Lower lobe of right lung (tissue), 2 donors: ENCODE measurements around the gene PDLIM1. TPM values are rescaled to one million over a fixed set of nuclear protein-coding genes. Genes with fewer than 3 reads are reported as not detected.

Experiments
- ATAC-seq, 2 donors: fragments of 200-7000 bp; cut with Tn5 transposase; one replicate each; pipeline ENCODE4 v1.9.1; 2020 to 2022; ENCODE audit warnings: mild to moderate bottlenecking in 2 of 2, moderate library complexity in 2 of 2
- DNase-seq: peaks from one replicate; pipeline ENCODE4 v3.0.0-alpha.2; 2020
- H3K27ac ChIP-seq: fragments of 200-600 bp; one replicate; pipeline ENCODE4 v1.8.0; 2022
- H3K27me3 ChIP-seq: fragments of 200-600 bp; one replicate; pipeline ENCODE4 v1.8.0; 2022; ENCODE audit warnings: low read depth
- H3K36me3 ChIP-seq: fragments of 200-600 bp; one replicate; pipeline ENCODE4 v1.8.0; 2022; ENCODE audit warnings: mild to moderate bottlenecking
- H3K4me1 ChIP-seq: fragments of 200-600 bp; one replicate; pipeline ENCODE4 v1.8.0; 2022
- H3K4me3 ChIP-seq: fragments of 200-600 bp; one replicate; pipeline ENCODE4 v1.8.0; 2022; ENCODE audit warnings: mild to moderate bottlenecking
- H3K9me3 ChIP-seq: fragments of 200-600 bp; one replicate; pipeline ENCODE4 v1.8.0; 2022
- intact Hi-C: fragments of 100-400 bp; cut with DNase I; formaldehyde crosslinking; loops from one replicate; pipeline ENCODE4 v1.11.0; 2022
- total RNA-seq: library from RNA; stranded (reverse); fragmentation: NEBNext Ultra II Directional; extraction: Animal tissue kit (Norgen Biotek cat#: 25700); gene quantifications from one replicate; pipeline ENCODE4 v1.2.1, GENCODE V29; 2021
- TF ChIP-seq, protein P1 (sequence below): fragments of 200-600 bp; IDR thresholded peaks from one replicate; pipeline ENCODE4 v1.8.0; 2022; ENCODE audit warnings: antibody characterized with exemption, mild to moderate bottlenecking
- donor health status: DM: no; HTN: yes; CAD: no; lungs with severe emphysema.

The PDLIM1 gene
- total RNA-seq, 1 donor from 2014 or later = 178 TPM

DNA sequence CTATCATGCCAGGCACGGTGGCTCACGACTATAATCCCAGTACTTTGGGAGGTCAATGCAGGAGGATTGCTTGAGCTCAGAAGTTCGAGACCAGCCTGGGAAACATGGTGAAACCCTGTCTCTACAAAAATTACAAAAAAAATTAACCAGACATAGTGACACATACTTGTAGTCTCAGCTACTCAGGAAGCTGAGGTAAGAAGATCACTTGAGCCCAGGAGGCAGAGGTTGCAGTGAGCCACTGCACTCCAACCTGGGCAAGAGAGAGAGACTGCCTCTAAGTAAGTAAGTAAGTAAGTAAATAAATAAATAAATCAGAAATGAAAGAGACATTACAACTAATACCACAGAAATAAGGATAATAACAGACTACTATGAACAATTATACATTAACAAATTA is 36.2 kb downstream of the PDLIM1 start:
- peaks cover 33% of the 10 kb centered on the region for H3K36me3 ChIP-seq

DNA sequence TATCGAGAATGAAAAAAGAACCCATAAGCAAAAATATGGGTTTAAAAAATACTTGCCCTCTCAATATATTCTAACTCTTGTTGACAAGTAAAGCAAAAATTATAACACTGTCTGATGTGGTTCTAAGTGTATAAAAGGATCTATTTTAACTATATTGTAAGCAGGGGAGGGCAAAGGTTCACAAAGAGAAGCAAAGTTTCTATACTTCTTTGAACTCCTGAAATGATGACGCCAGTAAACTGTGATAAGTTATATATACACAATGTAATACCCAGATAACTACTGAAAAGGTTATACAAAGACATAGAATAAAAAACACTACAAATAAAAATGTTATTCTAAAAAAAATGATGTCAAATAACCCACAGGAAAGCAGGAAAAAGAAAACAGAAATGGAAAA is 37.1 kb downstream of the PDLIM1 start:
- Histone ChIP-seq H3K27ac (no peak overlapping the region), H3K36me3 (peaks cover 24% of the 10 kb centered on the region), H3K4me3 (no peak overlapping the region), H3K9me3 (no peaks in the 10 kb centered on the region), H3K4me1 (peaks cover 21% of the 10 kb centered on the region), H3K27me3 (no peaks in the 10 kb centered on the region)
- TF ChIP-seq, protein P1, sequence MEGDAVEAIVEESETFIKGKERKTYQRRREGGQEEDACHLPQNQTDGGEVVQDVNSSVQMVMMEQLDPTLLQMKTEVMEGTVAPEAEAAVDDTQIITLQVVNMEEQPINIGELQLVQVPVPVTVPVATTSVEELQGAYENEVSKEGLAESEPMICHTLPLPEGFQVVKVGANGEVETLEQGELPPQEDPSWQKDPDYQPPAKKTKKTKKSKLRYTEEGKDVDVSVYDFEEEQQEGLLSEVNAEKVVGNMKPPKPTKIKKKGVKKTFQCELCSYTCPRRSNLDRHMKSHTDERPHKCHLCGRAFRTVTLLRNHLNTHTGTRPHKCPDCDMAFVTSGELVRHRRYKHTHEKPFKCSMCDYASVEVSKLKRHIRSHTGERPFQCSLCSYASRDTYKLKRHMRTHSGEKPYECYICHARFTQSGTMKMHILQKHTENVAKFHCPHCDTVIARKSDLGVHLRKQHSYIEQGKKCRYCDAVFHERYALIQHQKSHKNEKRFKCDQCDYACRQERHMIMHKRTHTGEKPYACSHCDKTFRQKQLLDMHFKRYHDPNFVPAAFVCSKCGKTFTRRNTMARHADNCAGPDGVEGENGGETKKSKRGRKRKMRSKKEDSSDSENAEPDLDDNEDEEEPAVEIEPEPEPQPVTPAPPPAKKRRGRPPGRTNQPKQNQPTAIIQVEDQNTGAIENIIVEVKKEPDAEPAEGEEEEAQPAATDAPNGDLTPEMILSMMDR = no peak
- intact Hi-C loops = no loop called here
- ATAC-seq (no peak), DNase-seq (no peak)

More for the DNA sequence above, 36.2 kb downstream of the PDLIM1 start:
- intact Hi-C loops = no loop called here
- no peak overlapping the region for H3K27ac ChIP-seq
- TF ChIP-seq, protein P1 = no peak
- no peak for ATAC-seq
- H3K9me3 ChIP-seq = no peaks in the 10 kb centered on the region
- peaks cover 12% of the 10 kb centered on the region for H3K4me1 ChIP-seq
- DNase-seq = no peak
- no peaks in the 10 kb centered on the region for H3K27me3 ChIP-seq
- H3K4me3 ChIP-seq = no peak overlapping the region

DNA sequence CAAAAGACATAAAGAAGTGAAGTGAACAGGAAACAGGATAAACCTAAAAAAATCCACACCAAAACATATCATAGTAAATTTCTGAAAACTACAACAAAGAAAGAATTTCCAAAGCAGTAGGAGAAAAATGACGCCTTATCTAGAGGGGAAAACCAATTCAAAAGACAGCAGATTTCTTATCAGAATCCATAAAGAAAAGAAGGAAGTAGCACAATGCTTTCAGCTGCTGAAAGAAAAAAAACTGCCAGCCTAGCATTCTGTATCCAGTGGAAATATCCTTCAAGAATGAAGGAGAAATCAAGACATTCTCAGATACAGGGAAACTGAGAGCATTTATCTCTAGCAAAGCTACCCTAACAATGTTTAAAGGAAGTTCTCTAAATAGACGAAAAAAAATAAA is 37.8 kb downstream of the PDLIM1 start:
- H3K4me1 ChIP-seq = peaks cover 25% of the 10 kb centered on the region
- H3K27ac ChIP-seq = no peak overlapping the region
- no peak for DNase-seq
- no peak overlapping the region for H3K4me3 ChIP-seq
- peaks cover 18% of the 10 kb centered on the region for H3K36me3 ChIP-seq
- intact Hi-C loops = no loop called here
- no peaks in the 10 kb centered on the region for H3K27me3 ChIP-seq
- H3K9me3 ChIP-seq = no peaks in the 10 kb centered on the region
- TF ChIP-seq, protein P1 = no peak
- no peak for ATAC-seq

DNA sequence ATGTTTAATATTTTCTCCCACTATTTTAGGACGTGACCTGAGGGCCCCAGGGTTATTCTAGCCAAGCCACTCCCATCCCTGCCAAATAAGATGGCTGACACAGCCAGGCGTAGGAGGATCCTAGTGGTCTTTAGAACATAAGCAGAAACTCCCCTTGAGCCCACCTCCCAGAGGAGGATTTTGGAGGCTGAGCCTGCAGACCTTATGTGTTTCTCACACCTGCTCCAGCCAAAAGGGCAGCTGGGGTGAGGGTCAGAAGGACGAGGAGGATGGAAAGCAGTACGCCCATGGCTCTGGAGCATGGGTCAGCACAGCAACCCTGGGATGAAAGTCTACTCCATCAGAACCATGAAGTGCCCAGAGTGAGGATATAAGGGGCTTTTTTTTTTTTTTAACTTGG is 39.9 kb downstream of the PDLIM1 start:
- ATAC-seq = no peak
- no peak for DNase-seq
- Histone ChIP-seq H3K27me3 (no peaks in the 10 kb centered on the region), H3K4me1 (peaks cover 40% of the 10 kb centered on the region), H3K4me3 (no peak overlapping the region), H3K9me3 (no peaks in the 10 kb centered on the region), H3K36me3 (peaks cover 27% of the 10 kb centered on the region), H3K27ac (no peak overlapping the region)
- intact Hi-C loops = no loop called here
- TF ChIP-seq, protein P1 = no peak

DNA sequence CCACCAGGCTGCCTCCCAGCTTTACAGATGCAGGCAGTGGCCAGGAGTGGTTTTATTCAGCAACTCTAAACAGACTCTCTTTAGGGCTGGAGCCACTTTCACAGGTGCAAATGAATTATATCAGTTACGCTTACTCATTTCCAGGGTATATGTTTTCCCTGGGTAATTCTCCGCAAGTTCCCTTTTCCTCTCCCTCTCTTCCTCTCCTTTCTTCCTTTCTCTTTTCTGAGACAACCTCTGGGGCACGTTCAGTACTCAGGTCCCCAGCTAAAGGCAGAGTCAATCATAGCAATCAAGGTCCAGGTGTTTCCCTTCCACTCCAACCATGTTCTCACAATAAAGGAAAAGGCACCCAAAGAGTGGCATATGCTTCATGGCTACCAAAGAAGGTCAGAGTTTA is 41.3 kb downstream of the PDLIM1 start:
- H3K9me3 ChIP-seq = no peaks in the 10 kb centered on the region
- TF ChIP-seq, protein P1 = no peak
- H3K27me3 ChIP-seq = no peaks in the 10 kb centered on the region
- peaks cover 41% of the 10 kb centered on the region for H3K36me3 ChIP-seq
- peak overlapping the region; percentile 49 for H3K27ac ChIP-seq
- H3K4me3 ChIP-seq = no peak overlapping the region
- intact Hi-C loops = loop anchor here (10.0 kb wide), 1 partner anchor 115 kb away; no protein-coding TSS in a partner anchor
- peaks cover 40% of the 10 kb centered on the region for H3K4me1 ChIP-seq
- DNase-seq = no peak
- ATAC-seq = no peak

DNA sequence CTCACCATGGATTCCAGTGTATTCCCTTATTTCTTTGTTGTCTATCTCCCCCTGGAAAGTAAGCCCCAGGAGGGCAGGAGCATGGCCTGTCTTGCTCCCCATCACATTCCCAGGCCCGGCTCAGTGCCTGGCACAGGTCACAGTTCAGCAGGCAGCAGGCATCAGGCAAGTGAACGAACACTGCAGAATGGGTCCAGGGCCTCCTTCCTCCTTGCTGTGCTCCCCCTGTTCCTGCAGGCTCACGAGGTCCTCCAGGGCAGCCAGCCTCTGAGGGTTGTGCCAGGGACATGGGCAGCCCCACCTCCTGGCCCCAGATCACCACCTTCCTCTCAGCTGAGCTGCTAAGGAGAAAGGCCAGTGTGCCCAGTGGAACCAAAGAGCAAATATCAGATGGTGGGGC is 41.8 kb downstream of the PDLIM1 start:
- peaks cover 46% of the 10 kb centered on the region for H3K36me3 ChIP-seq
- DNase-seq = no peak

More for the DNA sequence above, 41.8 kb downstream of the PDLIM1 start:
- Histone ChIP-seq H3K27me3 (no peaks in the 10 kb centered on the region), H3K27ac (no peak overlapping the region), H3K4me1 (peaks cover 40% of the 10 kb centered on the region), H3K9me3 (no peaks in the 10 kb centered on the region), H3K4me3 (no peak overlapping the region)
- peak; percentile 28 to 44 for ATAC-seq
- intact Hi-C loops = loop anchor here (10.0 kb wide), 1 partner anchor 116 kb away; no protein-coding TSS in a partner anchor
- TF ChIP-seq, protein P1 = no peak
